ENCODE data around the gene IL5RA.

Gene IL5RA

GRCh38 chr3:3069723-3070122, 40.5 kb downstream of the IL5RA start:
- no peaks in the 10 kb centered on the region for H3F3A ChIP-seq (ENCODE audit: insufficient read depth, low read length)
- no peak overlapping the region for H2AFZ ChIP-seq (ENCODE audit: low read length)
- H3K9ac ChIP-seq (ENCODE audit: low read length), result no peak overlapping the region
- no peaks in the 10 kb centered on the region for H3K9me3 ChIP-seq (replicated peaks; ENCODE audit: insufficient read depth, low read length)
- no peaks in the 10 kb centered on the region for H3K27me3 ChIP-seq (replicated peaks; ENCODE audit: insufficient read depth, low read length)
- H3K4me2 ChIP-seq (ENCODE audit: low read depth, low read length), result no peak overlapping the region
- no peaks in the 10 kb centered on the region for H3K79me2 ChIP-seq (ENCODE audit: low read length)
- H3K4me3 ChIP-seq (ENCODE audit: low read length), result no peak overlapping the region
- no peak for DNase-seq
- H3K36me3 ChIP-seq (replicated peaks; ENCODE audit: insufficient read depth, low read length), result no peaks in the 10 kb centered on the region
- TF ChIP-seq CTCF (IDR thresholded peaks at IDR 0.05; ENCODE audit: low read length), result no peak
- TF ChIP-seq EZH2 (optimal IDR thresholded peaks at IDR 0.05; ENCODE audit: low read depth, low read length), result no peak
- TF ChIP-seq EZH2phosphoT487 (IDR thresholded peaks at IDR 0.05; ENCODE audit: low read length), result no peak
- H4K20me1 ChIP-seq (ENCODE audit: insufficient read depth, low read length), result no peaks in the 10 kb centered on the region
- H3K4me1 ChIP-seq (ENCODE audit: low read length), result peaks cover 11% of the 10 kb centered on the region; the same call in 1 of the 2 replicates
- no peak overlapping the region for H3K27ac ChIP-seq (ENCODE audit: low read length)
- no peaks in the 10 kb centered on the region for H3K9me2 ChIP-seq (replicated peaks; ENCODE audit: insufficient read depth, low read length)

- Histone ChIP-seq H3K9me3 (replicated peaks; ENCODE audit: insufficient read depth, low read length) (no peaks in the 10 kb centered on the region), H3K27me3 (replicated peaks; ENCODE audit: insufficient read depth, low read length) (no peaks in the 10 kb centered on the region), H3K9me2 (replicated peaks; ENCODE audit: insufficient read depth, low read length) (no peaks in the 10 kb centered on the region), H3K4me3 (ENCODE audit: low read length) (no peak overlapping the region), H3F3A (ENCODE audit: insufficient read depth, low read length) (no peaks in the 10 kb centered on the region), H3K9ac (ENCODE audit: low read length) (no peak overlapping the region), H4K20me1 (ENCODE audit: insufficient read depth, low read length) (no peaks in the 10 kb centered on the region), H3K4me1 (ENCODE audit: low read length) (peaks cover 11% of the 10 kb centered on the region; the same call in 1 of the 2 replicates), H3K36me3 (replicated peaks; ENCODE audit: insufficient read depth, low read length) (no peaks in the 10 kb centered on the region), H2AFZ (ENCODE audit: low read length) (no peak overlapping the region), H3K79me2 (ENCODE audit: low read length) (no peaks in the 10 kb centered on the region), H3K4me2 (ENCODE audit: low read depth, low read length) (no peak overlapping the region), H3K27ac (ENCODE audit: low read length) (no peak overlapping the region)
- no peak for DNase-seq
- no peak for TF ChIP-seq CTCF (IDR thresholded peaks at IDR 0.05; ENCODE audit: low read length)
- TF ChIP-seq EZH2 (optimal IDR thresholded peaks at IDR 0.05; ENCODE audit: low read depth, low read length), result no peak
- no peak for TF ChIP-seq EZH2phosphoT487 (IDR thresholded peaks at IDR 0.05; ENCODE audit: low read length)
Measured at GRCh38 chr3:3068358-3068881, 41.8 kb downstream of the IL5RA start.

- H3K27me3 ChIP-seq (replicated peaks; ENCODE audit: insufficient read depth, low read length), result no peaks in the 10 kb centered on the region
- DNase-seq, result no peak
- no peak overlapping the region for H3K4me2 ChIP-seq (ENCODE audit: low read depth, low read length)
- no peak overlapping the region for H3K9ac ChIP-seq (ENCODE audit: low read length)
- no peak for TF ChIP-seq EZH2phosphoT487 (IDR thresholded peaks at IDR 0.05; ENCODE audit: low read length)
- TF ChIP-seq CTCF (IDR thresholded peaks at IDR 0.05; ENCODE audit: low read length), result no peak
- TF ChIP-seq EZH2 (optimal IDR thresholded peaks at IDR 0.05; ENCODE audit: low read depth, low read length), result no peak
- H3K9me3 ChIP-seq (replicated peaks; ENCODE audit: insufficient read depth, low read length), result no peaks in the 10 kb centered on the region
- H3K79me2 ChIP-seq (ENCODE audit: low read length), result no peaks in the 10 kb centered on the region
- H3K9me2 ChIP-seq (replicated peaks; ENCODE audit: insufficient read depth, low read length), result no peaks in the 10 kb centered on the region
- no peak overlapping the region for H3K27ac ChIP-seq (ENCODE audit: low read length)
- H4K20me1 ChIP-seq (ENCODE audit: insufficient read depth, low read length), result no peaks in the 10 kb centered on the region
- no peaks in the 10 kb centered on the region for H3F3A ChIP-seq (ENCODE audit: insufficient read depth, low read length)
- no peak overlapping the region for H3K4me3 ChIP-seq (ENCODE audit: low read length)
- H3K4me1 ChIP-seq (ENCODE audit: low read length), result peaks cover 11% of the 10 kb centered on the region; the same call in 1 of the 2 replicates
- no peak overlapping the region for H2AFZ ChIP-seq (ENCODE audit: low read length)
- no peaks in the 10 kb centered on the region for H3K36me3 ChIP-seq (replicated peaks; ENCODE audit: insufficient read depth, low read length)
Measured at GRCh38 chr3:3066910-3067309, 43.3 kb downstream of the IL5RA start.

Measured in MM.1S (cell line).